ENCODE data around the gene AGK.

GRCh38 chr7:141654551-141654950 lies 103.3 kb downstream of the AGK start:
- TF ChIP-seq CTCF (IDR thresholded peaks at IDR 0.05) (peak; percentile 16 to 65 (median 46)), POLR2A (IDR thresholded peaks at IDR 0.05) (no peak), POLR2AphosphoS5 (IDR thresholded peaks at IDR 0.05) (no peak)
